Measurements from ENCODE around the gene CCDC184.
"Not testable (repeated sequence)": the region's sequence is repeated elsewhere in the genome, so short reads cannot be mapped to it uniquely, and the experiment has no call there.

- TF ChIP-seq CTCF (conservative IDR thresholded peaks at IDR 0.05); ZFX (IDR thresholded peaks at IDR 0.05): not testable (repeated sequence)
Measured at GRCh38 chr12:48224533-48224932, 41.1 kb downstream of the CCDC184 start.
